GM23248 (cell line): ENCODE data around the gene SPC24.

Experiments used
- EZH2 ChIP-seq: fragments of 200-600 bp; sonication (generic); IDR thresholded peaks from 2 replicates; pipeline ENCODE4 v1.6.1; 2018; ENCODE audit warnings: antibody characterized with exemption, mild to moderate bottlenecking; ENCODE audit not compliant: insufficient read depth, poor library complexity, severe bottlenecking
- EZH2phosphoT487 ChIP-seq: fragments of 200-600 bp; sonication (generic); IDR thresholded peaks from 2 replicates; pipeline ENCODE4 v1.6.1; 2018; ENCODE audit warnings: antibody characterized with exemption, moderate library complexity, mild to moderate bottlenecking, low read depth; ENCODE audit not compliant: insufficient read depth

DNA sequence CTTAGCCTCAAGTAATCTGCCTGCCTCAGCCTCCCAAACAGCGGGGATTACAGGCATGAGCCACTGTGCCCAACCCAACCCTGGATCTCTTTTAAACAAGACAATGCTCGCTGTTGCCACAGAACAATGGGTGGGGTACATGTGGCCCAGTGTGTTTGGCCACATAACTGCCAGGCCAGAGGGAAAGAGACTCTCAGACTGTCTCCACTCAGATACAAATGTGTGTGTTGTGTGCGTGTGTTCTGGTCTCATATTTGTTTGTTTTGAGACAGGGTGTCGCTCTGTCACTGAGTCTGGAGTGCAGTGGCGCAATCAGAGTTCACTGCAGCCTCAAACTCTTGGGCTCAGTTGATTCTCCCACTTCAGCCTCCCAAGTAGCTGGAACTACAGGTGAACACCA is 40.5 kb downstream of the SPC24 start:
- TF ChIP-seq EZH2 = no peak
- no peak for TF ChIP-seq EZH2phosphoT487
